Caco-2 (cell line): ENCODE results near the gene HIRIP3. TPM values are rescaled to one million over a fixed set of nuclear protein-coding genes. Genes with fewer than 3 reads are reported as not detected.

Source experiments
- BruUV-seq: library from RNA; stranded (reverse); fragments of 400-500 nt; replicated peaks from 2 replicates; lab custom pipeline; 2021; lab: Mats Ljungman, UMichigan
- CTCF ChIA-PET: fragments of 300-600 bp; sonication (Branson Sonifier 250); formaldehyde crosslinking; loops from one replicate; lab custom pipeline; 2022; ENCODE audit warnings: antibody characterized with exemption; lab: Charles Lee
- POLR2A ChIA-PET: fragments of 300-600 bp; sonication (Branson Sonifier 250); formaldehyde crosslinking; loops from one replicate; lab custom pipeline; 2022; ENCODE audit warnings: antibody characterized with exemption; lab: Charles Lee
- DNase-seq, 2 experiments: peaks; one replicate each; pipeline versions ENCODE4 v3.0.0 to v3.0.0-alpha.2; 2020 to 2022
- H3K27me3 ChIP-seq: replicated peaks from 2 replicates; pipeline ENCODE4 v1.6.0; 2011; ENCODE audit warnings: low read length; ENCODE audit not compliant: control insufficient read depth, insufficient read depth
- H3K36me3 ChIP-seq: 2 replicates; pipeline ENCODE4 v1.5.1; 2011; ENCODE audit warnings: low read length; ENCODE audit not compliant: control insufficient read depth, insufficient read depth
- H3K4me1 ChIP-seq: fragments of 250-450 bp; sonication (Bioruptor Pico); 2 replicates; pipeline ENCODE4 v1.5.1; 2020; ENCODE audit warnings: mild to moderate bottlenecking
- H3K4me3 ChIP-seq: 2 replicates; pipeline ENCODE4 v1.5.1; 2011; ENCODE audit warnings: low read depth, mild to moderate bottlenecking, control low read depth, low read length
- H3K9me3 ChIP-seq: fragments of 250-450 bp; sonication (Bioruptor Pico); 2 replicates; pipeline ENCODE4 v1.5.1; 2020; ENCODE audit warnings: mild to moderate bottlenecking, moderate library complexity
- H3K27ac Mint-ChIP-seq: one replicate; pipeline ENCODE4 v1.8.0; 2022; ENCODE audit warnings: mixed read lengths; ENCODE audit not compliant: unreplicated experiment
- H3K27me3 Mint-ChIP-seq: one replicate; pipeline ENCODE4 v1.8.0; 2022; ENCODE audit warnings: mixed read lengths; ENCODE audit not compliant: insufficient read depth, unreplicated experiment
- H3K36me3 Mint-ChIP-seq: one replicate; pipeline ENCODE4 v1.8.0; 2022; ENCODE audit warnings: mild to moderate bottlenecking, mixed read lengths; ENCODE audit not compliant: insufficient read depth, unreplicated experiment
- H3K4me1 Mint-ChIP-seq: one replicate; pipeline ENCODE4 v1.8.0; 2022; ENCODE audit warnings: low read depth, mixed read lengths; ENCODE audit not compliant: unreplicated experiment
- H3K4me3 Mint-ChIP-seq: one replicate; pipeline ENCODE4 v1.8.0; 2022; ENCODE audit warnings: mild to moderate bottlenecking, moderate library complexity, mixed read lengths; ENCODE audit not compliant: unreplicated experiment
- H3K9me3 Mint-ChIP-seq: one replicate; pipeline ENCODE4 v1.8.0; 2022; ENCODE audit warnings: mixed read lengths; ENCODE audit not compliant: unreplicated experiment
- intact Hi-C: fragments of 100-400 bp; cut with micrococcal nuclease; formaldehyde crosslinking; loops from one replicate; pipeline ENCODE4 v1.10.0; 2022; ENCODE audit not compliant: unreplicated experiment
- total RNA-seq: library from RNA; stranded (reverse); gene quantifications from 2 replicates; pipeline ENCODE4 v1.2.3, GENCODE V29; 2022
- TF ChIP-seq, protein P1 (sequence below), 2 experiments: fragments of 200-600 bp in 1 of 2; IDR thresholded peaks; 1 replicate in 1 of 2; 2 replicates in 1 of 2; pipeline versions ENCODE4 v1.5.1 to v1.8.0; 2011 to 2022; ENCODE audit warnings: antibody characterized with exemption in 1 of 2, control low read depth in 1 of 2, inconsistent platforms in 1 of 2, low read depth in 1 of 2, low read length in 1 of 2, mild to moderate bottlenecking in 1 of 2, moderate library complexity in 1 of 2; ENCODE audit not compliant: insufficient read depth in 1 of 2, severe bottlenecking in 1 of 2, unreplicated experiment in 1 of 2

Gene HIRIP3
- total RNA-seq, 1 experiment from 2014 or later, result 23.3 TPM

DNA sequence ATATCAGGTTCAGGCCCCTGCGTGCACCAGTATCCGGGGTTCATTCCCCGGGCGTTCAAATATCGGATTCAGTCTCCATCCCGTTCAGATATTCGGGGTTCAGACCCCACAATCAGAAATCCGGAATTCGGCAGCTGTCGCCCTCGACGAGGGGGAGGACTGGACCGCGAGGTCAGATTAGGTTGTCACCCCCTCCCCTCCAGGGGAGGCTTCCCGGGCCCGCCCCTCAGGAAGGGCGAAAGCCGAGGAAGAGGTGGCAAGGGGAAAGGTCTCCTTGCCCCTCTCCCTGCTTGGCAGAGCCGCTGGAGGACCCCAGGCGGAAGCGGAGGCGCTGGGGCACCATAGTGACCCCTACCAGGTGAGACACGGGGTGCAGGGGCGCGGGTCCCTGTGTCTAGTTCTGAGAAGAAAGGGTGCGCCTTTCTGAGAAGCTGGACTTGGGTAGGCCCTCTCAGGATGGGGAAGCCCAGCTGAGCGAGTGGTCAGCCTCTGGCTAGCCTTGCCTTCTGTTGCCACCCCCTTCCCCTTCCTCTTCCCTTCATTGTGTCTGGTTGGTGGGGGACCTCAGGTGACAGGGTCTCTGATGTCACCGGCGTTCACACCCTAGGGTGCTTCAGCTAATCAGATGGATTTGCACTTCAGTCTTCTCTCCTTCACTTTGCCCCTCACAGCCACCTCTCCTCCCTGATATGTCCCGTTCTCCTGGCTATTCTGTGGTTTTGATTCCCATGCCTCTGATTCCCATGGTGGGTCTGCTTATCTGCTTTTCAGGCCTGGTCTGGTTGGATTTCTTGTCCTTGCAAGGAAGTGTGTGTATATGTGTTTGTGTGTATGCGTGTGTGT is 20.9 kb downstream of the HIRIP3 start:
- no peaks in the 10 kb centered on the region for H3K9me3 ChIP-seq

DNA sequence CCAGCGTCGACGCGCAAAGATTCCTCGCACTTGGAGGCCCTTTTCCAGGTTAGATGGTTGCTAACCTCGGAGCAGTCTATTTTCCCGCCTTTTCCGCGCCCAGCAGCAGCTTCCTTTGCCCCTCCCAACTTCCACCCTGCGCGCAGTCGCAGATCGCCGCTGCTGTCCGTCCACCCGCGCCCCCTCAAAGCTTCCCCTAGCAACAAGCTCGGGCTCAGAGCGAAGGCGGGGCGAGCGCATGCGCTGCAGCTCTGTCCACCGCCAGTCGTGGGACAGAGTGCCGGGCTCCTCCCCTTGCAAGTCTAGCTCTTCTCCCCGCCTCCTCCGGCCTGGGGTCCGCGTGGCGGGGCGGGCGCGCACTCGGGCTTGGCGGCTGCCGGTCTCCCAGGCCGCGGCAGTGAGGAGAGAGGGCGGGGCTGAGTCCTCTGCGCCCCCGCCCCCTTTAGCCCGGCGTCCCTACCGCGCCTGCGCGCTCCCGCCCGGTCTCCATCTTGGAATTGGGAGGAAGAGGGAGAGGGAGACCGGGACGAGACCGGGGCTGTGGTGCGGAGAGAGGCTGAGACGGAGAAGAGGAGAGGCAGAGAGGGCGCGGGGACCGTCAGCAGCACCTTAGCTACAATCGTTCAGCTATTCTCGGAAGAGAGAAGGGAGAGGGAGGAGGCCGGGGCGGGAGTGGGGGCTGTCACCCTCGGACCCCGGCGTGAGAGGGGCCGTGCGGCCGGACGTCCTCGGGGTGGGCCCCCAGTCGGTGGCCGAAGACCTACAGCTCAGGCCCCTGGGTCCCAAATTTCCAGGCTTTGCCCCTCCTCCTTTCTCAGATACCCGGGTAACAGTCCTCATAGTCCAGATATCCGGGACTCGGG is 21.8 kb downstream of the HIRIP3 start, which contains the start of gene TAOK2:
TAOK2 (plus strand) TSS at position 485 of the 863 bp plus-strand sequence. CDS start 3,905 bp downstream, outside the sequence.
- peak within 1 kb of the TSS; percentile 50 for H3K4me3 ChIP-seq
- TF ChIP-seq, protein P1, sequence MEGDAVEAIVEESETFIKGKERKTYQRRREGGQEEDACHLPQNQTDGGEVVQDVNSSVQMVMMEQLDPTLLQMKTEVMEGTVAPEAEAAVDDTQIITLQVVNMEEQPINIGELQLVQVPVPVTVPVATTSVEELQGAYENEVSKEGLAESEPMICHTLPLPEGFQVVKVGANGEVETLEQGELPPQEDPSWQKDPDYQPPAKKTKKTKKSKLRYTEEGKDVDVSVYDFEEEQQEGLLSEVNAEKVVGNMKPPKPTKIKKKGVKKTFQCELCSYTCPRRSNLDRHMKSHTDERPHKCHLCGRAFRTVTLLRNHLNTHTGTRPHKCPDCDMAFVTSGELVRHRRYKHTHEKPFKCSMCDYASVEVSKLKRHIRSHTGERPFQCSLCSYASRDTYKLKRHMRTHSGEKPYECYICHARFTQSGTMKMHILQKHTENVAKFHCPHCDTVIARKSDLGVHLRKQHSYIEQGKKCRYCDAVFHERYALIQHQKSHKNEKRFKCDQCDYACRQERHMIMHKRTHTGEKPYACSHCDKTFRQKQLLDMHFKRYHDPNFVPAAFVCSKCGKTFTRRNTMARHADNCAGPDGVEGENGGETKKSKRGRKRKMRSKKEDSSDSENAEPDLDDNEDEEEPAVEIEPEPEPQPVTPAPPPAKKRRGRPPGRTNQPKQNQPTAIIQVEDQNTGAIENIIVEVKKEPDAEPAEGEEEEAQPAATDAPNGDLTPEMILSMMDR (IDR thresholded peaks at IDR 0.05; ENCODE audit: insufficient read depth in 1 of 2, low read depth in 1 of 2, low read length in 1 of 2, severe bottlenecking in 1 of 2, unreplicated experiment in 1 of 2), result no peak
- no peaks in the 10 kb centered on the region for H3K27me3 ChIP-seq
- Mint-ChIP-seq H3K4me3 (peak within 1 kb of the TSS; percentile 88), H3K4me1 (peaks cover 16% of the 10 kb centered on the region), H3K36me3 (peaks cover 35% of the 10 kb centered on the region), H3K27me3 (no peaks in the 10 kb centered on the region), H3K27ac (peak within 1 kb of the TSS; percentile 77), H3K9me3 (no peaks in the 10 kb centered on the region)
- POLR2A ChIA-PET, result interaction anchor here (0.6 to 1.5 kb wide), 16 partner anchors 11 to 295 kb away, joined by 3 to 18 read pairs (median 6); partner anchors contain the start of genes ALDOA, ASPHD1, HIRIP3 and KCTD13
- 0 out of 2 replicates have a peak, but pooled peaks cover 9% of the 10 kb centered on the region for H3K4me1 ChIP-seq
- H3K9me3 ChIP-seq, result no peaks in the 10 kb centered on the region
- H3K36me3 ChIP-seq, result 0 out of 2 replicates have a peak, but pooled peaks cover 3% of the 10 kb centered on the region
- peak; percentile 99 for DNase-seq
- no TSS peak for BruUV-seq
- CTCF ChIA-PET, result interaction anchor here (0.6 to 1.5 kb wide), 19 partner anchors 12 to 478 kb away, joined by 3 to 13 read pairs (median 4); partner anchors contain the start of genes ASPHD1, HIRIP3, KCTD13 and PAGR1
- intact Hi-C loops, result loop anchor here (1.0 to 10.0 kb wide), 2 partner anchors 47 to 109 kb away; partner anchors contain the start of genes CDIPT and KCTD13

More for the DNA sequence above, 20.9 kb downstream of the HIRIP3 start:
- DNase-seq, result no peak
- intact Hi-C loops, result loop anchor here (10.0 kb wide), 1 partner anchor 110 kb away; the partner anchor contains the start of gene CDIPT
- H3K27me3 Mint-ChIP-seq, result no peaks in the 10 kb centered on the region
- 0 out of 2 replicates have a peak, but pooled peaks cover 9% of the 10 kb centered on the region for H3K4me1 ChIP-seq
- H3K27ac Mint-ChIP-seq, result peak overlapping the region; percentile 77
- CTCF ChIA-PET, result interaction anchor here (1.5 kb wide), 2 partner anchors 13 to 48 kb away, joined by 9 to 13 read pairs; partner anchors contain the start of genes KCTD13 and TMEM219
- BruUV-seq, result TSS peak; percentile 21
- POLR2A ChIA-PET, result interaction anchor here (1.1 to 1.4 kb wide), 2 partner anchors 91 to 294 kb away, joined by 3 to 12 read pairs; partner anchors contain the start of gene ALDOA
- peak overlapping the region; percentile 50 for H3K4me3 ChIP-seq
- H3K36me3 Mint-ChIP-seq, result peaks cover 36% of the 10 kb centered on the region
- H3K36me3 ChIP-seq, result peaks cover 5% of the 10 kb centered on the region
- no peaks in the 10 kb centered on the region for H3K27me3 ChIP-seq
- H3K4me1 Mint-ChIP-seq, result peaks cover 16% of the 10 kb centered on the region
- TF ChIP-seq, protein P1 (IDR thresholded peaks at IDR 0.05; ENCODE audit: insufficient read depth in 1 of 2, low read depth in 1 of 2, low read length in 1 of 2, severe bottlenecking in 1 of 2, unreplicated experiment in 1 of 2), result no peak
- H3K9me3 Mint-ChIP-seq, result no peaks in the 10 kb centered on the region
- peak overlapping the region; percentile 88 for H3K4me3 Mint-ChIP-seq
